HCT116 (cell line): ENCODE results near the gene IGLL5. TPM values are rescaled to one million over a fixed set of nuclear protein-coding genes. Genes with fewer than 3 reads are reported as not detected.

ENCODE experiments used
- ATAC-seq: fragments of 200-7000 bp; cut with Tn5 transposase; 2 replicates; pipeline ENCODE4 v1.9.1; 2020; ENCODE audit warnings: mild to moderate bottlenecking, moderate library complexity
- BruUV-seq: library from RNA; stranded (reverse); fragments of 400-500 nt; replicated peaks from 2 replicates; lab custom pipeline; 2021; lab: Mats Ljungman, UMichigan
- CTCF ChIA-PET: fragments of 300-600 bp; sonication (Branson Sonifier 250); formaldehyde crosslinking; loops from one replicate; lab custom pipeline; 2021; ENCODE audit warnings: antibody characterized with exemption; lab: Charles Lee
- POLR2A ChIA-PET: fragments of 300-600, 350-600 bp; sonication (Branson Sonifier 250); formaldehyde crosslinking; loops from one replicate; lab custom pipeline; 2021; ENCODE audit warnings: antibody characterized with exemption; lab: Charles Lee
- RAD21 ChIA-PET, 2 experiments: fragments of 300-600 bp; sonication (Branson Sonifier 250); formaldehyde crosslinking; loops; one replicate each; lab custom pipeline; 2023; ENCODE audit warnings: low total read pairs in 2 of 2; ENCODE audit not compliant: uncharacterized antibody in 2 of 2, unreplicated experiment in 2 of 2, low non-redundant PET in 1 of 2; lab: Charles Lee
- DNase-seq: peaks from one replicate; pipeline ENCODE4 v3.0.0-alpha.2; 2010; ENCODE audit warnings: low read depth, low spot score
- H2AFZ ChIP-seq: fragments of 200-600 bp; shearing (Covaris generic), sonication (generic); 2 replicates; pipeline ENCODE4 v1.6.1; 2017; ENCODE audit warnings: low read depth, mixed run types, mixed read lengths, antibody characterized with exemption, low read length; ENCODE audit not compliant: poor library complexity, severe bottlenecking
- H3K27ac ChIP-seq: 2 replicates; pipeline ENCODE4 v1.5.1; 2012; ENCODE audit warnings: low read depth, low read length
- H3K27me3 ChIP-seq: fragments of 200-600 bp; sonication (generic); 2 replicates; pipeline ENCODE4 v1.6.1; 2016; ENCODE audit warnings: mixed run types, low read length, mixed read lengths; ENCODE audit not compliant: insufficient read depth
- H3K36me3 ChIP-seq, 2 experiments: fragments of 200-500 bp in 1 of 2; fragments of 200-600 bp in 1 of 2; sonication (Bioruptor generic) in 1 of 2; sonication (generic) in 1 of 2; 2 replicates each; pipeline versions ENCODE4 v1.5.1 to v1.6.1; 2014 to 2016; ENCODE audit warnings: low read length in 2 of 2, inconsistent platforms in 1 of 2, mixed read lengths in 1 of 2, mixed run types in 1 of 2; ENCODE audit not compliant: insufficient read depth in 2 of 2, control insufficient read depth in 1 of 2
- H3K4me1 ChIP-seq, 2 experiments: fragments of 200-600 bp in 1 of 2; sonication (generic) in 1 of 2; 2 replicates each; pipeline versions ENCODE4 v1.5.1 to v1.6.1; 2012 to 2017; ENCODE audit warnings: low read length in 2 of 2, inconsistent platforms in 1 of 2, mild to moderate bottlenecking in 1 of 2, mixed read lengths in 1 of 2, mixed run types in 1 of 2, moderate library complexity in 1 of 2; ENCODE audit not compliant: insufficient read depth in 2 of 2, control insufficient read depth in 1 of 2
- H3K4me2 ChIP-seq: fragments of 200-600 bp; sonication (generic); 2 replicates; pipeline ENCODE4 v1.6.1; 2017; ENCODE audit warnings: mixed run types, low read length, mixed read lengths
- H3K4me3 ChIP-seq, 2 experiments: fragments of 200-600 bp in 1 of 2; sonication (generic) in 1 of 2; replicated peaks in 1 of 2; 2 replicates each; pipeline ENCODE4 v1.5.1; 2011 to 2016; ENCODE audit warnings: low read length in 2 of 2, control low read depth in 1 of 2, low read depth in 1 of 2, mild to moderate bottlenecking in 1 of 2, mixed read lengths in 1 of 2, mixed run types in 1 of 2
- H3K79me2 ChIP-seq: fragments of 200-600 bp; sonication (generic); 2 replicates; pipeline ENCODE4 v1.6.1; 2017; ENCODE audit warnings: mild to moderate bottlenecking, mixed run types, low read length, moderate library complexity, mixed read lengths; ENCODE audit not compliant: insufficient read depth
- H3K9ac ChIP-seq: fragments of 200-600 bp; sonication (generic); 2 replicates; pipeline ENCODE4 v1.6.1; 2016; ENCODE audit warnings: low read length, mixed read lengths
- H3K9me2 ChIP-seq: fragments of 200-600 bp; sonication (generic), shearing (Covaris generic); 2 replicates; pipeline ENCODE4 v1.6.1; 2017; ENCODE audit warnings: mixed run types, mild to moderate bottlenecking, moderate library complexity; ENCODE audit not compliant: insufficient read depth
- H3K9me3 ChIP-seq, 2 experiments: fragments of 200-500 bp in 1 of 2; fragments of 200-600 bp in 1 of 2; sonication (Bioruptor generic) in 1 of 2; sonication (generic) in 1 of 2; 2 replicates each; pipeline ENCODE4 v1.6.1; 2014 to 2017; ENCODE audit warnings: low read length in 2 of 2, mixed read lengths in 2 of 2, inconsistent platforms in 1 of 2, low read depth in 1 of 2, mild to moderate bottlenecking in 1 of 2, mixed run types in 1 of 2, moderate library complexity in 1 of 2; ENCODE audit not compliant: control insufficient read depth in 1 of 2, insufficient read depth in 1 of 2
- H4K20me1 ChIP-seq: fragments of 200-600 bp; sonication (generic), shearing (Covaris generic); 2 replicates; pipeline ENCODE4 v1.6.1; 2017; ENCODE audit warnings: mixed run types, mild to moderate bottlenecking, moderate library complexity; ENCODE audit not compliant: insufficient read depth
- intact Hi-C: fragments of 100-400 bp; cut with micrococcal nuclease; formaldehyde crosslinking; loops from 2 replicates; pipeline ENCODE4 v1.10.0; 2022
- total RNA-seq: library from RNA; stranded (reverse); gene quantifications from one replicate; pipeline ENCODE4 v1.2.1, GENCODE V29; 2021; ENCODE audit not compliant: unreplicated experiment
- TF ChIP-seq, protein P1 (sequence below): IDR thresholded peaks from 2 replicates; pipeline ENCODE4 v1.6.1; 2012; ENCODE audit warnings: low read depth
- TF ChIP-seq, protein P2 (sequence below): IDR thresholded peaks from 2 replicates; pipeline ENCODE4 v1.6.1; 2012
- TF ChIP-seq, protein P3 (sequence below): IDR thresholded peaks from 2 replicates; pipeline ENCODE4 v1.6.1; 2012

IGLL5 gene
- total RNA-seq, 1 experiment from 2014 or later = not detected

DNA sequence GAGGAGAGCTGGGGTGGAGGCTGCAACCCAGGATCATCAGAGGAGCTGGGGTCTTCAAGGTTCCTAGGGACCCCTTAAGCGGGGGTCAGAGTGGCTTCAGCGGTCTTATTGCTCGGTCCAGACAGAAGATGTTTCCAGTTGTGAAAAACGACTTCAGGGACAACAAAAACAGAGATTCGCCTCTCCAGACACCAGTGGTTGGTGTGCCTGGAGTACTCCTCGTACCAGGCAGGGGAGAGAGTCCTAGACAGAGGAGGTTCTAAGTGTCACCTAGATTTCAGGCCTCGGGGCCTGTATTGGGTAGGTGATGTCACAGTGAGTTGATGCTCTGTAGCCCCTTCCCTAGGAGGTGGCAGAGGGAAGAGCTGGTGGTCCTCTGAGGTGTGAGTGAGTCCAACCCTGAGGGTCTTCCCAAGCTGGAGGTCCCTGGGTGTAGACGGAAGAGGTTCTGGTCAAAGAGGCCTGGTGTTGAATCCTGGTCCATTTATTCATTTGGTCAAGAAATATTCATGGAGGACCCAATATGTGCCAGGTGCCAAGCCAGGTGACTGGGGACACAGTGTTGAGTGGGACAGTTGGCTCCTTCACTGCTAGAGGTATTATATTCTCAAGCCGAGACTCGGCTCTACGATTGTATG, 4.4 kb upstream of the IGLL5 start:
- intact Hi-C loops = loop anchor here (5.0 kb wide), 4 partner anchors 36 to 171 kb away; no protein-coding TSS in a partner anchor

More for the DNA sequence above, 4.4 kb upstream of the IGLL5 start:
- no peak overlapping the region for H3K4me3 ChIP-seq
- ATAC-seq (no peak), DNase-seq (no peak)
- no peak overlapping the region for H3K9ac ChIP-seq
- no peaks in the 10 kb centered on the region for H4K20me1 ChIP-seq
- H3K27ac ChIP-seq = no peak overlapping the region
- BruUV-seq = no TSS peak
- no peaks in the 10 kb centered on the region for H3K9me2 ChIP-seq
- TF ChIP-seq, protein P1, sequence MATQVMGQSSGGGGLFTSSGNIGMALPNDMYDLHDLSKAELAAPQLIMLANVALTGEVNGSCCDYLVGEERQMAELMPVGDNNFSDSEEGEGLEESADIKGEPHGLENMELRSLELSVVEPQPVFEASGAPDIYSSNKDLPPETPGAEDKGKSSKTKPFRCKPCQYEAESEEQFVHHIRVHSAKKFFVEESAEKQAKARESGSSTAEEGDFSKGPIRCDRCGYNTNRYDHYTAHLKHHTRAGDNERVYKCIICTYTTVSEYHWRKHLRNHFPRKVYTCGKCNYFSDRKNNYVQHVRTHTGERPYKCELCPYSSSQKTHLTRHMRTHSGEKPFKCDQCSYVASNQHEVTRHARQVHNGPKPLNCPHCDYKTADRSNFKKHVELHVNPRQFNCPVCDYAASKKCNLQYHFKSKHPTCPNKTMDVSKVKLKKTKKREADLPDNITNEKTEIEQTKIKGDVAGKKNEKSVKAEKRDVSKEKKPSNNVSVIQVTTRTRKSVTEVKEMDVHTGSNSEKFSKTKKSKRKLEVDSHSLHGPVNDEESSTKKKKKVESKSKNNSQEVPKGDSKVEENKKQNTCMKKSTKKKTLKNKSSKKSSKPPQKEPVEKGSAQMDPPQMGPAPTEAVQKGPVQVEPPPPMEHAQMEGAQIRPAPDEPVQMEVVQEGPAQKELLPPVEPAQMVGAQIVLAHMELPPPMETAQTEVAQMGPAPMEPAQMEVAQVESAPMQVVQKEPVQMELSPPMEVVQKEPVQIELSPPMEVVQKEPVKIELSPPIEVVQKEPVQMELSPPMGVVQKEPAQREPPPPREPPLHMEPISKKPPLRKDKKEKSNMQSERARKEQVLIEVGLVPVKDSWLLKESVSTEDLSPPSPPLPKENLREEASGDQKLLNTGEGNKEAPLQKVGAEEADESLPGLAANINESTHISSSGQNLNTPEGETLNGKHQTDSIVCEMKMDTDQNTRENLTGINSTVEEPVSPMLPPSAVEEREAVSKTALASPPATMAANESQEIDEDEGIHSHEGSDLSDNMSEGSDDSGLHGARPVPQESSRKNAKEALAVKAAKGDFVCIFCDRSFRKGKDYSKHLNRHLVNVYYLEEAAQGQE = no peak
- TF ChIP-seq, protein P2, sequence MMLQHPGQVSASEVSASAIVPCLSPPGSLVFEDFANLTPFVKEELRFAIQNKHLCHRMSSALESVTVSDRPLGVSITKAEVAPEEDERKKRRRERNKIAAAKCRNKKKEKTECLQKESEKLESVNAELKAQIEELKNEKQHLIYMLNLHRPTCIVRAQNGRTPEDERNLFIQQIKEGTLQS = no peak
- TF ChIP-seq, protein P3, sequence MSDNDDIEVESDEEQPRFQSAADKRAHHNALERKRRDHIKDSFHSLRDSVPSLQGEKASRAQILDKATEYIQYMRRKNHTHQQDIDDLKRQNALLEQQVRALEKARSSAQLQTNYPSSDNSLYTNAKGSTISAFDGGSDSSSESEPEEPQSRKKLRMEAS = no peak
- no peaks in the 10 kb centered on the region for H3K36me3 ChIP-seq
- ChIA-PET RAD21 (interaction anchor here (1.0 to 1.3 kb wide), 8 partner anchors 28 to 130 kb away, joined by 3 to 13 read pairs (median 7); no protein-coding TSS in a partner anchor), CTCF (interaction anchor here (0.6 to 2.8 kb wide), 32 partner anchors 12 to 460 kb away, joined by 3 to 65 read pairs (median 8); no protein-coding TSS in a partner anchor), POLR2A (no interaction called here)
- H2AFZ ChIP-seq = no peak overlapping the region
- no peaks in the 10 kb centered on the region for H3K27me3 ChIP-seq
- no peaks in the 10 kb centered on the region for H3K4me1 ChIP-seq
- no peaks in the 10 kb centered on the region for H3K9me3 ChIP-seq
- no peak overlapping the region for H3K4me2 ChIP-seq
- no peaks in the 10 kb centered on the region for H3K79me2 ChIP-seq
